ENCODE results near the gene SLC22A15. TPM values are rescaled to one million over a fixed set of nuclear protein-coding genes. Genes with fewer than 3 reads are reported as not detected.

Gene SLC22A15
- polyA plus RNA-seq, 1 donor (not counting 4 experiments of a cell fraction or from before 2014, with no cell fraction given): 14.9 TPM

DNA sequence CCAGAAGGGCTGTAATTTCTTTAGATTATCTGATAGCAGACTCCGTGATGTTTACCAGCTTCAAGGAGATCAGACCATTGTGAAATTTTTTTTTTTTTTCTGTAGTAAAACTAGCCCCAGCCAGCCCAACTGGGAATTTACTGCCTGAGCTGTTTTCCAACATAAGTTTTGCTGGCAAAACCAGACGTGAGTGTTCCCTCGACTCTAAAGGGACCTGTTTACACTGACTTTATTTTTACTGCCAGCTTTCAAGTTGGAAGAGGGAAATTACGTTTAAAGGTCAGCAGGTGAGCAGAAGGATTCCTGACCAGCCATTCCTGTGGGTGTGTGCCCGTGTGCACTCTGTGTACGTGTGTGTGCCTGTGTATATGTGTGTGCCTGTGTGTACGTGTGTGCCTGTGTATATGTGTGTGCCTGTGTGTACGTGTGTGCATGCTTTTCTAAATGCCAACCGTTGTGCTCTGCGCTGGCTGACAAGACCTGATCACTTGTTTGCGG lies 135.3 kb downstream of the SLC22A15 start:
- Histone ChIP-seq H3K36me3 (ENCODE audit: control insufficient read depth in 2 of 2, extremely low read depth in 1 of 2, insufficient read depth in 2 of 2, low read length in 2 of 2) (no peaks in the 10 kb centered on the region), H2AFZ (ENCODE audit: control insufficient read depth, low read length) (peak overlapping the region; percentile 87), H3K9me1 (ENCODE audit: control insufficient read depth, extremely low read depth, insufficient read depth, low read length) (no peaks in the 10 kb centered on the region), H4K20me1 (ENCODE audit: control insufficient read depth, extremely low read depth, insufficient read depth, low read length) (no peaks in the 10 kb centered on the region), H3K4me2 (ENCODE audit: control insufficient read depth, extremely low read depth, insufficient read depth, low read depth, low read length) (peak overlapping the region; percentile 76), H3K4me1 (ENCODE audit: control insufficient read depth, extremely low read depth, insufficient read depth, low read length) (peaks cover 49% of the 10 kb centered on the region), H3K27me3 (ENCODE audit: control insufficient read depth, extremely low read depth, insufficient read depth, low read length) (no peaks in the 10 kb centered on the region), H3K9me3 (ENCODE audit: control insufficient read depth, low read depth, low read length) (no peaks in the 10 kb centered on the region), H3K79me2 (ENCODE audit: control insufficient read depth, insufficient read depth, low read length) (no peaks in the 10 kb centered on the region), H3K27ac (ENCODE audit: control insufficient read depth, insufficient read depth, low read length) (peak overlapping the region; percentile 73), H3K9ac (ENCODE audit: control insufficient read depth, extremely low read depth, insufficient read depth, low read length) (peak overlapping the region; percentile 46), H3K4me3 (ENCODE audit: control insufficient read depth in 2 of 3, extremely low read depth in 1 of 3, insufficient read depth in 2 of 3, low read depth in 1 of 3, low read length in 3 of 3) (peak overlapping the region in 2 of 3 experiments; percentile 10 to 29)
- FAIRE-seq (peak; percentile 32), DNase-seq (ENCODE audit: low read depth, low spot score) (no peak)
- dilution Hi-C loops (cut with MboI; ENCODE audit: extremely low pct_ligation_motif_present, low sequenced_read_pairs): no loop called here
- no peak for TF ChIP-seq EZH2 (IDR thresholded peaks at IDR 0.05; ENCODE audit: low read length)
- TF ChIP-seq, protein P1, sequence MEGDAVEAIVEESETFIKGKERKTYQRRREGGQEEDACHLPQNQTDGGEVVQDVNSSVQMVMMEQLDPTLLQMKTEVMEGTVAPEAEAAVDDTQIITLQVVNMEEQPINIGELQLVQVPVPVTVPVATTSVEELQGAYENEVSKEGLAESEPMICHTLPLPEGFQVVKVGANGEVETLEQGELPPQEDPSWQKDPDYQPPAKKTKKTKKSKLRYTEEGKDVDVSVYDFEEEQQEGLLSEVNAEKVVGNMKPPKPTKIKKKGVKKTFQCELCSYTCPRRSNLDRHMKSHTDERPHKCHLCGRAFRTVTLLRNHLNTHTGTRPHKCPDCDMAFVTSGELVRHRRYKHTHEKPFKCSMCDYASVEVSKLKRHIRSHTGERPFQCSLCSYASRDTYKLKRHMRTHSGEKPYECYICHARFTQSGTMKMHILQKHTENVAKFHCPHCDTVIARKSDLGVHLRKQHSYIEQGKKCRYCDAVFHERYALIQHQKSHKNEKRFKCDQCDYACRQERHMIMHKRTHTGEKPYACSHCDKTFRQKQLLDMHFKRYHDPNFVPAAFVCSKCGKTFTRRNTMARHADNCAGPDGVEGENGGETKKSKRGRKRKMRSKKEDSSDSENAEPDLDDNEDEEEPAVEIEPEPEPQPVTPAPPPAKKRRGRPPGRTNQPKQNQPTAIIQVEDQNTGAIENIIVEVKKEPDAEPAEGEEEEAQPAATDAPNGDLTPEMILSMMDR (optimal IDR thresholded peaks at IDR 0.05 in 1 of 3, IDR thresholded peaks at IDR 0.05 in 1 of 3, conservative IDR thresholded peaks at IDR 0.05 in 1 of 3; ENCODE audit: extremely low read depth in 1 of 3, insufficient read depth in 2 of 3, low read length in 3 of 3): no peak

DNA sequence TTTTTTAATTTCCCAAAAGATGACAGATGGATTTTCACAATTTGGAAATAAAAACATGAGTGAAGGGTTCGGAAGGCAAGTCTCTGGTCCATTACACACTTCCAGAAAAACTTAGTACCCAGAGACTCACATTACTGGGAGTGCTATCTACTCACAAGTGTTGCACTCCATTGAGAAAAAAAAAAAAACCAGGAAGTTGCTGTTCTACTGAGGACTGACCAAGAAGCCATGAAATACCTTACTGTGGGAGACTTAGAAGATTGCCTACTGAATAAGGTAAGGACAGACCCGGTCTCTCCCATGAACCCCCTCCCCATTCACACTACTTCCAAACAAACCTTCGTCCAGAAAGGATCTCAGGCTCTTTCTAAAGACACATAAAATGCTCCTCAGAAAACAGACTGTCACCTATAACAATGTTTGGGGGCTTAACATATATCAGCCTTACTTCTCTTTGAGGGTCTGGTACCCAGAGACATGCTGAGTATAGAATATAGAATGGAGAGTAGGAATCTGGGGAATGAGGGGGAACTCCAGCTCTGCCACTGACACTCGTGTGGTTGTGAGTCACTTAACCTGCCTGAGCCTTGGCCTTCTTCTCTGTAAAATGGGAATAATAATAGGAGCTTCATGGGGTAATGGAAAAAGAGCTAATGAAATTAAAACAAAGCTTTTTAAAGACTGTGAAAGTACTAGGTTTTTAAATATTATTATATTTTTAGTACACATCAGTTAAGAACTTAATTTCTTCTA lies 136.3 kb downstream of the SLC22A15 start:
- peak overlapping the region; percentile 35 for H2AFZ ChIP-seq (ENCODE audit: control insufficient read depth, low read length)
- H3K9me3 ChIP-seq (ENCODE audit: control insufficient read depth, low read depth, low read length): no peaks in the 10 kb centered on the region
- FAIRE-seq (no peak), DNase-seq (ENCODE audit: low read depth, low spot score) (no peak)
- H3K36me3 ChIP-seq (ENCODE audit: control insufficient read depth in 2 of 2, extremely low read depth in 1 of 2, insufficient read depth in 2 of 2, low read length in 2 of 2): no peaks in the 10 kb centered on the region
- TF ChIP-seq, protein P1 (optimal IDR thresholded peaks at IDR 0.05 in 1 of 3, IDR thresholded peaks at IDR 0.05 in 1 of 3, conservative IDR thresholded peaks at IDR 0.05 in 1 of 3; ENCODE audit: extremely low read depth in 1 of 3, insufficient read depth in 2 of 3, low read length in 3 of 3): no peak
- TF ChIP-seq EZH2 (IDR thresholded peaks at IDR 0.05; ENCODE audit: low read length): no peak
- H3K27ac ChIP-seq (ENCODE audit: control insufficient read depth, insufficient read depth, low read length): peak overlapping the region; percentile 73
- H3K9me1 ChIP-seq (ENCODE audit: control insufficient read depth, extremely low read depth, insufficient read depth, low read length): no peaks in the 10 kb centered on the region
- H3K4me2 ChIP-seq (ENCODE audit: control insufficient read depth, extremely low read depth, insufficient read depth, low read depth, low read length): peak overlapping the region; percentile 76
- H3K79me2 ChIP-seq (ENCODE audit: control insufficient read depth, insufficient read depth, low read length): no peaks in the 10 kb centered on the region
- no peaks in the 10 kb centered on the region for H4K20me1 ChIP-seq (ENCODE audit: control insufficient read depth, extremely low read depth, insufficient read depth, low read length)
- H3K4me1 ChIP-seq (ENCODE audit: control insufficient read depth, extremely low read depth, insufficient read depth, low read length): peaks cover 49% of the 10 kb centered on the region
- H3K4me3 ChIP-seq (ENCODE audit: control insufficient read depth in 2 of 3, extremely low read depth in 1 of 3, insufficient read depth in 2 of 3, low read depth in 1 of 3, low read length in 3 of 3): no peak overlapping the region
- H3K27me3 ChIP-seq (ENCODE audit: control insufficient read depth, extremely low read depth, insufficient read depth, low read length): no peaks in the 10 kb centered on the region
- dilution Hi-C loops (cut with MboI; ENCODE audit: extremely low pct_ligation_motif_present, low sequenced_read_pairs): no loop called here
- no peak overlapping the region for H3K9ac ChIP-seq (ENCODE audit: control insufficient read depth, extremely low read depth, insufficient read depth, low read length)

All from keratinocyte (primary cell).